Left ventricle myocardium inferior (tissue), 1 donor: ENCODE results near the gene FASN. TPM values are rescaled to one million over a fixed set of nuclear protein-coding genes. Genes with fewer than 3 reads are reported as not detected.

Source experiments
- DNase-seq: peaks from one replicate; pipeline ENCODE4 v3.0.0-alpha.2; 2020
- H3K27ac ChIP-seq: fragments of 200-600 bp; replicated peaks from 2 replicates; pipeline ENCODE4 v1.8.0; 2021
- H3K27me3 ChIP-seq: fragments of 200-600 bp; 2 replicates; pipeline ENCODE4 v1.8.0; 2021; ENCODE audit warnings: low read depth
- H3K36me3 ChIP-seq: fragments of 200-600 bp; 2 replicates; pipeline ENCODE4 v1.8.0; 2021
- H3K4me1 ChIP-seq: fragments of 200-600 bp; 2 replicates; pipeline ENCODE4 v1.8.0; 2021
- H3K4me3 ChIP-seq: fragments of 200-600 bp; 2 replicates; pipeline ENCODE4 v1.8.0; 2021; ENCODE audit warnings: mild to moderate bottlenecking, moderate library complexity
- H3K9me3 ChIP-seq: fragments of 200-600 bp; replicated peaks from 2 replicates; pipeline ENCODE4 v1.8.0; 2021
- CTCF ChIP-seq: fragments of 200-600 bp; IDR thresholded peaks from 2 replicates; pipeline ENCODE4 v1.8.0; 2021; ENCODE audit warnings: antibody characterized with exemption, mild to moderate bottlenecking, borderline replicate concordance
- intact Hi-C: fragments of 100-400 bp; cut with micrococcal nuclease; formaldehyde crosslinking; loops from one replicate; pipeline ENCODE4 v1.11.0; 2022
- total RNA-seq: library from RNA; stranded (reverse); fragmentation: NEBNext Ultra II Directional; extraction: Animal tissue kit (Norgen Biotek cat#: 25700); gene quantifications from one replicate; pipeline ENCODE4 v1.2.1, GENCODE V29; 2021
- donor health status: DM: no; HTN: yes; CAD: no; lungs with severe emphysema.

Gene FASN
- total RNA-seq, 1 donor from 2014 or later, result 13.6 TPM

GRCh38 chr17:82087961-82088837 lies 9.8 kb downstream of the FASN start:
- peak; percentile 12 for DNase-seq
- peaks cover 100% of the 10 kb centered on the region for H3K36me3 ChIP-seq
- H3K27me3 ChIP-seq, result no peaks in the 10 kb centered on the region
- H3K4me3 ChIP-seq, result no peak overlapping the region
- H3K9me3 ChIP-seq, result no peaks in the 10 kb centered on the region
- H3K4me1 ChIP-seq, result no peaks in the 10 kb centered on the region
- H3K27ac ChIP-seq, result no peak overlapping the region
- TF ChIP-seq CTCF, result no peak
- intact Hi-C loops, result no loop called here

GRCh38 chr17:82086941-82087906 lies 10.8 kb downstream of the FASN start:
- DNase-seq, result peak; percentile 12
- Histone ChIP-seq H3K4me1 (no peaks in the 10 kb centered on the region), H3K36me3 (peaks cover 100% of the 10 kb centered on the region), H3K4me3 (no peak overlapping the region), H3K27ac (no peak overlapping the region), H3K27me3 (no peaks in the 10 kb centered on the region), H3K9me3 (no peaks in the 10 kb centered on the region)
- intact Hi-C loops, result no loop called here
- no peak for TF ChIP-seq CTCF

GRCh38 chr17:82085931-82086764 lies 11.9 kb downstream of the FASN start:
- TF ChIP-seq CTCF, result no peak
- H3K9me3 ChIP-seq, result no peaks in the 10 kb centered on the region
- H3K27me3 ChIP-seq, result no peaks in the 10 kb centered on the region
- H3K4me1 ChIP-seq, result no peaks in the 10 kb centered on the region
- peaks cover 98% of the 10 kb centered on the region for H3K36me3 ChIP-seq
- no peak for DNase-seq
- intact Hi-C loops, result no loop called here
- no peak overlapping the region for H3K4me3 ChIP-seq
- no peak overlapping the region for H3K27ac ChIP-seq

GRCh38 chr17:82085031-82085861 lies 12.8 kb downstream of the FASN start:
- no peaks in the 10 kb centered on the region for H3K9me3 ChIP-seq
- H3K4me1 ChIP-seq, result no peaks in the 10 kb centered on the region
- peaks cover 98% of the 10 kb centered on the region for H3K36me3 ChIP-seq

More at GRCh38 chr17:82085031-82085861, 12.8 kb downstream of the FASN start:
- TF ChIP-seq CTCF, result no peak
- no peak overlapping the region for H3K4me3 ChIP-seq
- no peaks in the 10 kb centered on the region for H3K27me3 ChIP-seq
- H3K27ac ChIP-seq, result no peak overlapping the region
- intact Hi-C loops, result no loop called here
- no peak for DNase-seq
